Activated naive CD8-positive, alpha-beta T cell (primary cell): ENCODE measurements around the gene SPATA31D4.
"Not testable (repeated sequence)": the region's sequence is repeated elsewhere in the genome, so short reads cannot be mapped to it uniquely, and the experiment has no call there.

ENCODE experiments used
- H3K27ac Mint-ChIP-seq: one replicate; pipeline ENCODE4 v1.8.0; 2021; ENCODE audit warnings: mixed read lengths
- H3K27me3 Mint-ChIP-seq: one replicate; pipeline ENCODE4 v1.8.0; 2021; ENCODE audit warnings: mixed read lengths
- H3K36me3 Mint-ChIP-seq: one replicate; pipeline ENCODE4 v1.8.0; 2021; ENCODE audit warnings: mixed read lengths
- H3K4me1 Mint-ChIP-seq: one replicate; pipeline ENCODE4 v1.8.0; 2021; ENCODE audit warnings: low read depth, mixed read lengths
- H3K4me3 Mint-ChIP-seq: one replicate; pipeline ENCODE4 v1.8.0; 2021; ENCODE audit warnings: mild to moderate bottlenecking, mixed read lengths
- H3K9me3 Mint-ChIP-seq: one replicate; pipeline ENCODE4 v1.8.0; 2021; ENCODE audit warnings: low read depth, mixed read lengths

Gene SPATA31D4

DNA sequence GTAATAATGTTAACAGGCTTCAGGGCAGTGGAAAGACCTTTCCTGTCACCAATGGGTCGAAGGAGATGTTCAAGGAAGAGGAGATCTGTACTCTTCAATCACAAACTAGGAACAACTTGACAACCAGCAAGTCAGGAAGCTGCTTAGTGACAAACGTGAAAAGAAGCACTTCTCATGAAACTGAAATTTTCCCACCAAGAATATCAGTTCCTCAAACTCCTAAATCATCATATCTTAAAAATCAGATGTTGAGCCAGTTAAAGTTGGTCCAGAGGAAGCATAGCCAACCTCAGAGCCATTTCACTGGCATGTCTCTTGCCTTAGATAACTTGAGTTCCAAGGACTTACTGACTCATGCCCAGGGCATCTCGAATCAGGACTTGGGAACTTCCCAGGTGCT, 9.7 kb upstream of the SPATA31D4 start:
- H3K36me3 Mint-ChIP-seq, H3K9me3 Mint-ChIP-seq, H3K4me1 Mint-ChIP-seq, H3K4me3 Mint-ChIP-seq, H3K27ac Mint-ChIP-seq, H3K27me3 Mint-ChIP-seq: not testable (repeated sequence)

DNA sequence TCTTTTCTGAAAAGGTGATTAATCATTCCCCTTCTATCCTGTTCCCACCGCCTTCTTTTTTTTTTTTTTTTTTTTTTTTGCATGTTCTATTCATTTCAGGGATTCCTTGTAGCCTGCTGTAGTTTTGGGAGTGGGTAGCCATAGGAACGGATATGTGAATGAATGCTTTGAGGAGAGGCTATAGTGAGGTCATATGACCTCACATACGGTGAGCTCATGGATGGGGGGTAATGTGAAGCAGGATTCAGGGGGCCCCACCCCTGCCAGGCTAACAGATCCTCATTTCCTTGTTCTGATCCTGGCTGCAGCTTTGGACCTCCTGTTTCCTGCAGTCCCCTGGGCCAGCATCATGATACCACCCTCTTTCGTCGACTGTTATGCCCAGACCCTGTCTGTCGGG, 1.9 kb downstream of the SPATA31D4 start:
- H3K4me1 Mint-ChIP-seq, H3K27me3 Mint-ChIP-seq, H3K27ac Mint-ChIP-seq, H3K4me3 Mint-ChIP-seq, H3K9me3 Mint-ChIP-seq, H3K36me3 Mint-ChIP-seq: not testable (repeated sequence)

DNA sequence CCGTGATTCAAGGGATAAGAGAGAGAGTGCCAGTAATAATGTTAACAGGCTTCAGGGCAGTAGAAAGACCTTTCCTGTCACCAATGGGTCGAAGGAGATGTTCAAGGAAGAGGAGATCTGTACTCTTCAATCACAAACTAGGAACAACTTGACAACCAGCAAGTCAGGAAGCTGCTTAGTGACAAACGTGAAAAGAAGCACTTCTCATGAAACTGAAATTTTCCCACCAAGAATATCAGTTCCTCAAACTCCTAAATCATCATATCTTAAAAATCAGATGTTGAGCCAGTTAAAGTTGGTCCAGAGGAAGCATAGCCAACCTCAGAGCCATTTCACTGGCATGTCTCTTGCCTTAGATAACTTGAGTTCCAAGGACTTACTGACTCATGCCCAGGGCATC, 5.3 kb downstream of the SPATA31D4 start:
- not testable (repeated sequence) for H3K4me3 Mint-ChIP-seq, H3K4me1 Mint-ChIP-seq, H3K27me3 Mint-ChIP-seq, H3K36me3 Mint-ChIP-seq, H3K9me3 Mint-ChIP-seq, H3K27ac Mint-ChIP-seq

DNA sequence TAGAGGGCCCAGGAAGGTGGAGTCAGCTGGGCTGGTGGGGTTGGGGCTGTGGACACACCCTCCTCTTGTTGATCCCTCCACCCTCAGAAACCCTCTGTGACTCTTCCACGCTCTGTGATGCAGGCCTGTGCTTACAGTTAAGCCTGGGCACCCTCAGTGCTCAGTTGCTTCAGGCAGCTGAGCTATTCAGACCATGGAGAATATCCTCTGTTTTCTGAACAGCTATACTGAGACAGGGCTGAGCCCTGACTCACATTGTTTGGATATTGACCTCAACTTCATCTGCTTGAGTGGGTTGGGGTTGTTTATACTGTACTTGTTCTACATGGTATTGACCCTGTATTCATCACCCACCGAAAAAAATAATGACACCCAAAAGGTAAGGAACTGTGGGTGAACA, 15.2 kb downstream of the SPATA31D4 start, which contains the start of gene SPATA31D3:
TSS of gene SPATA31D3 (plus strand) at position 108 of the 400 bp plus-strand sequence. CDS start at position 194, 86 bp downstream.
- H3K9me3 Mint-ChIP-seq, H3K27ac Mint-ChIP-seq, H3K4me3 Mint-ChIP-seq, H3K4me1 Mint-ChIP-seq, H3K27me3 Mint-ChIP-seq, H3K36me3 Mint-ChIP-seq: not testable (repeated sequence)

DNA sequence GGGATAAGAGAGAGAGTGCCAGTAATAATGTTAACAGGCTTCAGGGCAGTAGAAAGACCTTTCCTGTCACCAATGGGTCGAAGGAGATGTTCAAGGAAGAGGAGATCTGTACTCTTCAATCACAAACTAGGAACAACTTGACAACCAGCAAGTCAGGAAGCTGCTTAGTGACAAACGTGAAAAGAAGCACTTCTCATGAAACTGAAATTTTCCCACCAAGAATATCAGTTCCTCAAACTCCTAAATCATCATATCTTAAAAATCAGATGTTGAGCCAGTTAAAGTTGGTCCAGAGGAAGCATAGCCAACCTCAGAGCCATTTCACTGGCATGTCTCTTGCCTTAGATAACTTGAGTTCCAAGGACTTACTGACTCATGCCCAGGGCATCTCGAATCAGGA, 20.4 kb downstream of the SPATA31D4 start:
- not testable (repeated sequence) for H3K9me3 Mint-ChIP-seq, H3K36me3 Mint-ChIP-seq, H3K27me3 Mint-ChIP-seq, H3K4me3 Mint-ChIP-seq, H3K4me1 Mint-ChIP-seq, H3K27ac Mint-ChIP-seq

DNA sequence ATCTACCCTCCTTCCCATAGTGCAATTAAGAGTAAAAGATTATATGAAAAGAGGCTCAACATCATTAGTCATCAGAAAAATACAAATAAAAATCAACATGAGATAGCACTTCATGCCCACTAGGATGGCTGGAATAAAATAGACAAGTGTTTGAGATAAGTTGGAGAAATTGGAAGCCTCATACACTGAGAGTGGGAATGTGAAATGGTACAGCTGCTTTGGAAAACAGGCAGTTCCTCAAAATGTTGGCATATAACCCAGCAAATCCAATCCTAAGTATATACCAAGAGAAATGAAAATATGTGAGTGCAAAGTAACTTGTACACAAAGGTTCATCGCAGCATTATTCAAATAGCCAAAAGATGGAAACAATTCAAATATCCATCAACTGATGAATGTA, 24.9 kb downstream of the SPATA31D4 start:
- Mint-ChIP-seq H3K36me3 (no peaks in the 10 kb centered on the region), H3K9me3 (peaks cover 25% of the 10 kb centered on the region), H3K27ac (no peak overlapping the region), H3K4me3 (no peak overlapping the region), H3K4me1 (no peaks in the 10 kb centered on the region), H3K27me3 (no peaks in the 10 kb centered on the region)

DNA sequence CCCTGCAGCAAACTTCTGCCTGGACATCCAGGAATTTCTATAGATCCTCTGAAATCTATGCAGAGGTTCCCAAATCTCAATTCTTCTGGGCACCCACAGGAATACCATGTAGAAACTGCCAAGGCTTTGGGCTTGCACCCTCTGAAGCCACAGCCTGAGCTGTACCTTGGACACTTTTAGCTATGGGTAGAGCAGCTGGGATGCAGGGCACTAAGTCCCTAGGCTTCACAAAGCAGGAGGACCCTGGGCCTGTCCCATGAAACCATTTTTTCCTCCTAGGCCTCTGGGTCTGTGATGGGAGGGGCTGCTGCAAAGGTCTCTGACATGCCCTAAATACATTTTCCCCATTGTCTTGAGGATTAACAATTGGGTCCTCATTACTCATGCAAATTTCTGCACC, 27.4 kb downstream of the SPATA31D4 start:
- Mint-ChIP-seq H3K9me3 (peaks cover 25% of the 10 kb centered on the region), H3K4me1 (no peaks in the 10 kb centered on the region), H3K27me3 (no peaks in the 10 kb centered on the region), H3K27ac (no peak overlapping the region), H3K4me3 (no peak overlapping the region), H3K36me3 (no peaks in the 10 kb centered on the region)

DNA sequence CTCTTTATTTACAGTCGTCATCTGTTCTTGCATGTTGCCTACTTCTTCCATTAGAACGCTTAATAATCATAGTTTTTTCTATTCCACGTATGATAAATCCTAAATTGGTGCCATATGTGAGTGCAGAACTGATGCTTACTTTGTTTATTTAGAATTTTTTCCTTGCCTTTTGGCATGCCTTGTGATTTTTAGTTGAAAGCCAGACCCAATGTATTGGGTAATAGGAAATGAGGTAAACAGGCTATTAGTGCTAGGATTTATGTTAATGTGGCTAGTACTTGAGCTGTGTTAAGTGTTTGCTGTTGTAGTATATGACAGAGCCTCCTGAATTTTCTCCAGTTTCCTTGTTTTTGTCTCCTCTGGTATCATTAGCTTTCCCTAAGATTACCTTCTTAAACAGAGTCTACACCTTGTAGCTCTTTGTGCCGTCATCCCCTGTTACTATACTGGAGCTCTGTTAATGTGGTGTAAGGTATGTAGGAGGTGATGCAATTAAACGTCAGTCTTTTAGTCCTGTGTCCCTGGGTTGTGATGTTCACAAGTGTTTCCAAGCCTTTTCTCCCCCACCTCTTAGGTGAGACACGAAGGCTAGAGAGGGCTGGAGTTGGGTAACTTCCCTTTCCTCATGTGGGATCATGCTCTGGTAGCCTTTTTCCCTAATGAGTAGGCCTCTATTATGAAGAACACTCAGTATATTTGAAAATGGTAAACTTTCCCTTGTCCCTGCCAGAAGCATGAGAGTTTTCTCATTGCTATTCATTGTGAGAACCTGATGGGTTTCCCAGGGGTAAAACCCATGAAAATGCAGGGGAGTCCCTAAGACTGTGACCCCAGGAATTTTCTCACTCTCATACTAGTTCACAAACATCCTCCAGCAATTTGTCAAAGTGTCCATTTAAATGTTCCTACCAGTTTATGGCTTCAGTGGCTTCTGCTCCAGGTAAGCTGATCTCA, 36.3 kb downstream of the SPATA31D4 start:
- H3K9me3 Mint-ChIP-seq: no peaks in the 10 kb centered on the region
- H3K27me3 Mint-ChIP-seq: no peaks in the 10 kb centered on the region

DNA sequence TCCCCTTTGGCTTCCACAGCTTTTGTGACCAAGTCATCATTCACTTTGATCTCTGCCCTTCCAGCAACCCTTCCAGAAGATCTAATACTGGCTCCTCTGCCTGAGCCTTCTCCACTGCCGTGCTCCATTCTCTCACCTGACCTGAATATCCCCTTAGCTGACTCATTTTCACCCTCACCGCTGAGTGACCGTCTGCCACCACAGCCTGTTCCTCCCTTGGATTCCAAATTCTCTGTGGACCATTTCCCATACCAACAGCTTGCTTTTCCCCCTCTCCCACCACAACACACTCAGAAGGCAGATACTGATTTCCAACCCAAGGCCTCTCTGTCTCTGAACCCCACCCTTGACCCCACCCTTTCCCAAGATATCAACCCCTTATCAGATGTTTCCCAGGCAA, 39.8 kb downstream of the SPATA31D4 start:
- Mint-ChIP-seq H3K4me3 (no peak overlapping the region), H3K27me3 (no peaks in the 10 kb centered on the region), H3K36me3 (no peaks in the 10 kb centered on the region)

More for the DNA sequence above, 36.3 kb downstream of the SPATA31D4 start:
- H3K4me3 Mint-ChIP-seq: no peak overlapping the region
- H3K4me1 Mint-ChIP-seq: no peaks in the 10 kb centered on the region
- H3K36me3 Mint-ChIP-seq: no peaks in the 10 kb centered on the region
- no peak overlapping the region for H3K27ac Mint-ChIP-seq

DNA sequence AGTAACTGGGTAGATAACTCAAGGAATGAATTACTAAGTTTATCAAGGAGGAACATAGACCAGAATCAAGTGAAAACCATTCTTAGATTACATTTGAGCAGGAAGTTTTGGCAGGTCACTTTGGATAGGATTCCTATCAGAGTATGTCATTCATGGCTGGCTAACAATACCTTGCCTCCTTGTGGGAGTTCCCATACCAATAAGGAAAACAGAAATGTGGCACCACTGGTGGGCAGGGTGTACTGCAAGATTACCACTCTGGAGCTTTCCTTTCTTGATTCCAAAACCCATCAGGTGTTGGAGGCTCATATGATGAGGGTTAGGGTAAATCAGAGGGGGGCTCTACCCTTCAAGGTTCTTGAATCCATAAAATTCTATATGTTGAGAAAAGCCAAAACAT, 41.7 kb downstream of the SPATA31D4 start:
- Mint-ChIP-seq H3K9me3 (no peaks in the 10 kb centered on the region), H3K4me3 (no peak overlapping the region), H3K4me1 (no peaks in the 10 kb centered on the region), H3K27ac (no peak overlapping the region), H3K36me3 (no peaks in the 10 kb centered on the region), H3K27me3 (no peaks in the 10 kb centered on the region)

More for the DNA sequence above, 39.8 kb downstream of the SPATA31D4 start:
- Mint-ChIP-seq H3K27ac (no peak overlapping the region), H3K9me3 (no peaks in the 10 kb centered on the region), H3K4me1 (no peaks in the 10 kb centered on the region)

DNA sequence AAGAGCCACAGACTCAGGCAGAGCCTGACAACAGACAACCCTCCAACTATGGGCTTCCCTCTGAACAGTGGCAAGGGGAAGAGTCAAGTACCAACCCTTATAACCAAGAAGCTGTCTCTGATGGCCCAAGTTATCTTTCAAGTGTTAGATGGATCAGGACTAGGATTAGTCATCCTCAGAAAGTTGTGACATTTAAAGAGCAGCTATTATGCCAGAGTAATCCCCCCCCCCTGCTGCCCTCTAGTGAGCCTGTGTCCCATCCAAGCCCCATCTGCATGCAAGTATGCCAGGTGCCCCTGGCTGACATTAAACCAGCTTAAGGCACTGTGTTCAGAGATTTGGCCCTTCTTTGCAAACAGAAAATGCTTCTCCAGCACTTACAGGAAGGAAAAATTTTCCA, 43.5 kb downstream of the SPATA31D4 start:
- H3K27ac Mint-ChIP-seq: no peak overlapping the region
- no peaks in the 10 kb centered on the region for H3K36me3 Mint-ChIP-seq
- H3K4me3 Mint-ChIP-seq: no peak overlapping the region
- no peaks in the 10 kb centered on the region for H3K27me3 Mint-ChIP-seq
- no peaks in the 10 kb centered on the region for H3K4me1 Mint-ChIP-seq
- H3K9me3 Mint-ChIP-seq: no peaks in the 10 kb centered on the region

DNA sequence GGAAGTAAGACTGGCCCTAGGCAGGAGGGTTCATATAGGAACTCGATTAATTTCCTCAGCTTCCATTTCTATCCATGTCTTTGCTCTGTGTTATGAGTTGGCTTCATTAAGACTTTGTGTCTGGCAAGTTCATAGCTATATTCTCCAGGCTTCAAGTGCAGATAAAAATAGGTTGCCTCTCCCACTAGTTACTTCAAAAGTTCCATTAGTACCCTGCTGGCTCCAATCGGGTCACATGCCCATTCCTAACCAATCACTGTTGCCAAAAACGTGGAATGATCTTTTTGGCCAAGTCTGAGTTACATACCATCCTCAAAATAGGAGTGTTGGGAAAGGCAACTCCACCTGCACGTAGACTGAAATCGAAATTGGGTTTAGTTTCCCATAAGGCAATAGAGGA, 46.5 kb downstream of the SPATA31D4 start:
- no peaks in the 10 kb centered on the region for H3K9me3 Mint-ChIP-seq
- no peak overlapping the region for H3K4me3 Mint-ChIP-seq

DNA sequence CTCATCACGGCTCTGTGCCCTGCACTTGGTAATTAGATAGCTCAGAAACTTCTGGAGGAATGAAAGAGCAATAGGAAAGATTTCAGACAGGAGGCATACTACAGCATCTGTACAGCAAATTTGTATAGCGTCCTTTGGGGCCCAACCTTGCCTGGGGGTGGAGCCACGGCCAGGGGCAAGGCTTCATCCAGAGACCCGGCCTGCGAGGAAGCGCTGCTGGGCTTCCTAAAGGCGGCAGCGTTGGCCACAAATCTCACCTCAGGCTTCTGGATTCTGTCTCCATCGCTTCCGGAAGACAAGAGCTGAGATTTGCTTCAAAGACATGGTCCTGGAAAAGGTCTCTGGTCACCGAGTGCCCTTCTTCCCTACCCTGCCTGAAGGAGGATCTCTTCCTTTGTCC, 48.1 kb downstream of the SPATA31D4 start:
- no peaks in the 10 kb centered on the region for H3K36me3 Mint-ChIP-seq
- no peak overlapping the region for H3K4me3 Mint-ChIP-seq
- H3K4me1 Mint-ChIP-seq: no peaks in the 10 kb centered on the region
- no peaks in the 10 kb centered on the region for H3K9me3 Mint-ChIP-seq
- no peak overlapping the region for H3K27ac Mint-ChIP-seq
- H3K27me3 Mint-ChIP-seq: no peaks in the 10 kb centered on the region

More for the DNA sequence above, 46.5 kb downstream of the SPATA31D4 start:
- no peaks in the 10 kb centered on the region for H3K27me3 Mint-ChIP-seq
- no peaks in the 10 kb centered on the region for H3K4me1 Mint-ChIP-seq
- no peak overlapping the region for H3K27ac Mint-ChIP-seq
- H3K36me3 Mint-ChIP-seq: no peaks in the 10 kb centered on the region

DNA sequence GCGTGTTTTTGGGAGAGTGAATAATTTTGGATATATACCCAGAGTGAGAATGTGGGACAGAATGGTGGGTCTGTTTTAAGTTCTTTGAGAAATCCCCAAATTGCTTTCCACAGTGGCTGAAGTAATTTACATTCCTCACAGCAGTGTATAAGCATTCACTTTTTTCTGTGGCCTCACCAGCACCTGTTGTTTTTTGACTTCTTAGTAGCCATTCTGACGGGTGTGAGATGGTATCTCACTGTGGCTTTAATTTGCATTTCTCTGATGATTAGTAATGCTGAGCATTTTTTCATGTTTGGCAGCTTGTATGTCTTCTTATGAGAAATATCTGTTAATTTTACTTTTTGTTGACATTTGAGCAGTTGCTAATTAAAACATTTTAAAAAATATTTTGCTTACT, 51.0 kb downstream of the SPATA31D4 start:
- Mint-ChIP-seq H3K27ac (no peak overlapping the region), H3K9me3 (no peaks in the 10 kb centered on the region), H3K4me1 (no peaks in the 10 kb centered on the region), H3K4me3 (no peak overlapping the region), H3K36me3 (no peaks in the 10 kb centered on the region), H3K27me3 (no peaks in the 10 kb centered on the region)

DNA sequence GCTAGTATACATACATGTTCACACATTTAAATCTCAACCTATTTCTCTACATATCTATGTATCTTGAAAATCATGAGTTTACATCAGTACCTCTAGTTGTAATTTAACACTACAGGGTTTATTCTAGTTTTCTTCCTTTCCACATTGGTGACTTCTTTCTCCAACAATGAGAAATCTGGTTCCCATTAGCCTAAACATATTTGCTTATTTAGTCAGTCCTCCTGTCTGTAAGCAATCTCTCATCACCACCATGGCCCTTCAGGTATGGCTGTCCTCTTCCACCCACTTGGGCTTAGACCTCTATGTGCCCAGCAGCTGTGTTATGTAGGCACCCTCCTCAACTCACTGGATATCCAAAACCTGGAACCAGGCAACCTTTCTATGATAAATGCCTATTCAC, 52.3 kb downstream of the SPATA31D4 start:
- Mint-ChIP-seq H3K4me3 (no peak overlapping the region), H3K4me1 (no peaks in the 10 kb centered on the region), H3K27ac (no peak overlapping the region), H3K9me3 (no peaks in the 10 kb centered on the region), H3K36me3 (no peaks in the 10 kb centered on the region), H3K27me3 (no peaks in the 10 kb centered on the region)

DNA sequence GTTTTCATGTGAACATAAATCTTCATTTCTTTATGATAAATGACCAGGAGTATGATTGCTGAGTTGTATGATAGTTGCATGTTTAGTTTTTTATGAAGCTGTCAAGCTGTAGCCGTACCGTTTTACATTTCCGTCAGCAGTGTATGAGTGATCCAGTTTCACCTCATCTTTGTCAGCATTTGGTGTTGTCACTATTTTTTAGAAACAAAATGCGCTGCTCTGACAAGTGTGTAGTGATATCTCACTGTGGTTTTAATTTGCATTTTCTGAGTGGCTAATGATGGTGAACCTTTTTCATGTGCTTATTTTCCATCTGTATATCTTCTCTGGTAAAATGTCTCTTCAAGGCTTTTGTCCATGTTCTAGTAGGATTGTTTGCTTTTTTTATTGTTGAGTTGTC, 53.7 kb downstream of the SPATA31D4 start:
- no peaks in the 10 kb centered on the region for H3K27me3 Mint-ChIP-seq
- H3K36me3 Mint-ChIP-seq: no peaks in the 10 kb centered on the region
- H3K4me3 Mint-ChIP-seq: no peak overlapping the region

More for the DNA sequence above, 53.7 kb downstream of the SPATA31D4 start:
- H3K27ac Mint-ChIP-seq: no peak overlapping the region
- no peaks in the 10 kb centered on the region for H3K9me3 Mint-ChIP-seq
- H3K4me1 Mint-ChIP-seq: no peaks in the 10 kb centered on the region
